Amniotic stem cell (primary cell): ENCODE results near the gene CDKN1A.
"Not testable (repeated sequence)": the region's sequence is repeated elsewhere in the genome, so short reads cannot be mapped to it uniquely, and the experiment has no call there.

Source experiments
- DNase-seq: peaks from one replicate; lab custom pipeline; 2025; lab: John Stamatoyannopoulos, UW

CDKN1A gene

DNA sequence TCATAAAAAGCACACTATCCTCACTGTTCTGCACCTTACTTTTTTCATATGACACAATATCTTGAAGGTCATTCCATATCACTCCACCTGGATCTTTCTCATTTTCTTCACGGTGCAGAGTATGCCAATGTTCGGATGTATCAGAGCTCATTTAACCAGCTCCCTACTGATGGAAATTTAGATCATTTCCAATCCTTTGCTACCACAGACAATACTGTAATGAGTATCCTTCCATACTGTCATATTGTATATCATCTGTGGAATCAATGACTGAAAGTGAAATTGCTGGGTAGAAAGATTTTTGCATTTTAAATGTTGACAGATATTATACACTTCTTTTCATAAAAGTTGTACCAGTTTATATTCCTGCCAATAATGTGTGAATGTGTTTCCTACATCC is 16.9 kb downstream of the CDKN1A start:
- no peak for DNase-seq

GRCh38 chr6:36697481-36697903 is 19.0 kb downstream of the CDKN1A start, which contains the start of gene RAB44:
TSS of gene RAB44 (plus strand) at chr6:36697826. CDS start at chr6:36704236, 6,410 bp downstream.
- DNase-seq = no peak

DNA sequence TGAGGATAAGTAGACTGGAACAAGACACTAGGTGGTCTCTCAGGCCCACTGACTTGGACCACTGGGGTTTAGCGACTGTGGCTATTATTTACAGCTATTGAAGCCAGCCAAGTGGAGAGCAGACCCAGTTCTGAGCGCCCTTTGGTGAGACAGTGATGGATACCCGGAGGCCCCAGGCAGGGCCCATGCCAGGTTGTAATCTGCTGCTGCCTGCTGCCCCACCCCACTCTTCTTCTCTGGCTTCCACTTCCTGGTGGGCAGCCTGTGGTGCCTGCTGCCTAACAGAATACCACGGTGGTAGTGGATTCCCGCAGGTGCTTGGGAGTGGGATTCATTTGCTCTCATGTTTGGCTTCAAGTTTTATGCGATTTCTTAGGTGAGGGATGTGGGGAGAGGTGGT is 19.7 kb downstream of the CDKN1A start:
- DNase-seq = no peak

- DNase-seq = no peak
Observed at GRCh38 chr6:36698871-36699271, 20.4 kb downstream of the CDKN1A start.

DNA sequence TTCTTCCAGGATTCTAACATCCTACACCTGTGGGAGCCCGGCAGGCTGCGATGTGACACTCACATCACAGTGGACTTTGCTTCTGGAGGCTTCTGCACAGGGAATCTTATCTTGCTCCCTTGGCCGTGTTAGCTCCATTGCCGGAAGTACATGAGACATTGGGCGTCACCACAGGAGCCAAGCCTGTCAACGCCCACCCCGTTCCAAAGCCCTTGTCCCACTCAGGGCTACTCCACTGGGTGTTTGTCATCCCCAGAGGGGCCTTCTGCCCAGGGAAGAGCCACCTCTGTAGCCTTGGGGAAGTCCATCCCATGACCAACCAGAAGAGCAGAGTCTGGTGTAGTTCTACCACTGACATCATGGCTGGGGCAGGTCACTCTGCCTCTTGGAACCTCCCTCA is 20.8 kb downstream of the CDKN1A start:
- DNase-seq = no peak

DNA sequence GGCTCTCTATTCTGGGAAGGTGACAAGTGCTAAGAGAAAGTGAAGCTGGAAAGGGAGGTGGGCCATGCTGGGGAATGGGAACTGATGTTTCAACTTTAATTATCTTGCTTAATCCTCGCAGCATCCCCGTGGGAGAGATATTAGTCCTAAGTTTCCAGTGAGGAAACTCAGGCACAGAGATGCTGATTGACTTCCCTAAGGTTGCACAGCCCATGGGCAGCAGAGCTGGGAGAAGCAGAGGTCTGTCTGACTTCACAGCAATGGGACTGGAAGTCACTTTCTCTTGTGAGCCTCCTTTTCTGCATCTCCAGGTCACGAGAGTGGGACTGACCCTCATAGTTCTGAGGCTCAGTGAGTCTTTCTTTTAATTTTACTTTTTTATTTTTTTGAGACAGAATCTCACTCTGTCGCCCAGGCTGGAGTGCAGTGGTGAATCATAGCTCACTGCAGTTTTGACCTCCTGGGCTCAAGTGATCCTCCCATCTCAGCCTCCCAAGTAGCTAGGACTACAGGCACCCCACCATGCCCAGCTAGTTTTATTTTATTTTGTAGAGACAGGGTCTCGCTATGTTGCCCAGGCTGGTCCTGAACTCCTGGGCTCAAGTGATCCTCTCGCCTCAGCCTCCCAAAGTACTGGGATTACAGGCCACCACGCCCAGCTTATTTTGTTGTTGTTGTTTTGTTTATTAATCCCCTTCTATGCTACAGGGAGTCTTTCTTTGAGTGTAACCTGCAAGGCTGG is 21.7 kb downstream of the CDKN1A start:
- DNase-seq = no peak

- no peak for DNase-seq
Observed at GRCh38 chr6:36700831-36701230, 22.3 kb downstream of the CDKN1A start.

- no peak for DNase-seq
Observed at GRCh38 chr6:36701401-36701991, 23.0 kb downstream of the CDKN1A start.

DNA sequence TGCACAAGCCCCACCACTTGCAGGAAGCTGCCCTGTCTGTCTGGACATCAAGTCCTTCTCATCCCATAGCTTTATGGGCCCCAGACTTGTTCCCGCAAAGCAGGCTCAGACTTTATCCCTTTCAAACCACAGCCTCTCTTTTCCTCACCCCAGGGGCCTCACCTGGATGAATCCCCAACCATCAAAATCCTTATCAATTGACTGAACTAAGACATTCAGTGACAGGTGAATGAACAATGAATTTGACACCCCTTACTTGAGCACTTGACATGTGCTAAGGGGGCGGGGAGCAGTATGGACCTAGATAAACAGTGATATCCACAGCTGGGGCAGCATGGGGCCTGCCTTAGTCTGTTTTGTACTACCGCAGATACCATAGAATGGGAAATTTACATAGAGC is 24.1 kb downstream of the CDKN1A start:
- no peak for DNase-seq

DNA sequence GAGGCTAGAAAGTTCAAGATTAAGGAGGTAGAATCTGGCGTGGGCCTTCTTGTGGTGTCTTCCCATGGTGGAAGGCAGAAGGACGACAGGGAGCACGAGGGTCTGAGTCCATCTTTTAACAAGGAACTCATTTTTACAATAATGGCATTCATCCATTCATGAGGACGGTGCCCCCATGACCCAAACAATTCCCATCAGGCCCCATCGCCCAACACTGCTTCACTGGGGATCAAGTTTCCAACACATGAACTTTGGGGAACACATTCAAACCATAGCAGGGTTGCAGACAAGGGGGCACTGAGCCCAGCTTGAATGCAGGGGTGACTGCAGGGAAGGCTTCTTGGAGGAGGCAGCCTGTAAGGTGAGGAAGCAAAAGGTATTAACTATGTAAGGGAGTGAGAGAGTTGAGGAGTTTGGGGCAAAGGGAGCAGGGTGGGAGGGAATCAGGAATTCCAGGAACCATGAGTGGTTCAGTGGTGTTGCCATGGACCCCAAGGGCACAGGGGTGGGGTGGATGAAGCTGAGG is 24.6 kb downstream of the CDKN1A start:
- DNase-seq = no peak

DNA sequence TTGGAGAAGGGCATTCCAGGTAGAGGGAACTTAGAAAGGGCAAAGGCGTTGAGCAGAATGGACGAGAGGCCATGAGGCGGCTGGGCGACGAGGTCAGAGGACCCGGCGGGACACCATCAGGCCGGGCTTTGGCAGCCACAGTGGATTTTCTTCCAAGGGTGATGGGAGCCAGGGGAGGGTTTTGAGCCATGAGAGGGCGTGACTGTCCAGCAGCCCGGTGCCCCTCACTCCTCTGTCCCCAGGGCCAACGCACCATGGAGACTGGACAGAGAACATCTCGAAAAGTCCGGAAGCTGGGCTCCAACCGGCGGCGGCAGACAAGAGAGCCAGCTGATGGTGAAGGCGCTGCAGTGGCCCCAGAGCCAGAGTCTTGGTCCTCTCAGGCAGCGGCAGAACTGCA is 25.5 kb downstream of the CDKN1A start:
- DNase-seq = no peak

- not testable (repeated sequence) for DNase-seq
Observed at GRCh38 chr6:36704961-36705577, 26.6 kb downstream of the CDKN1A start.

- DNase-seq = no peak
Observed at GRCh38 chr6:36706339-36706738, 27.8 kb downstream of the CDKN1A start.

DNA sequence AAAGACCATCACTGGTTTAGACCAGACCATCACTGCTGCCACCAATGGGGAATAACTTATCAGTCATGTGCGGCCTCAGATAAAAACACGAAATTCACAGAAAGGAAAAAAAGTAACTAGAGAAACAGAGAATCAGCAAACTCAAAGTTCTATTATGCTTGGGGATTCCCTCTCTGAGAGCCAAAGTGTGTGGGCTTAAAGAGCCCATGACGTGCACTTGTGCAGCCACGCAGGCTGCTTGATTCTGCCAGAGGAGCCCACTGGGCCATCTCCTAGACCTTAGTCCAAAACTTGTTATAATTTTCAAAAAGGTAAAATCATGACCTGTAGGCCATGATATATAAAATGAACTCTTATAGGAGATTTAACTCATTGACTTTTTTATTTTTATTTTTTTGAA is 34.3 kb downstream of the CDKN1A start:
- no peak for DNase-seq

- DNase-seq = no peak
Observed at GRCh38 chr6:36713846-36714245, 35.3 kb downstream of the CDKN1A start.

- DNase-seq = no peak
Observed at GRCh38 chr6:36714511-36714910, 36.0 kb downstream of the CDKN1A start.

DNA sequence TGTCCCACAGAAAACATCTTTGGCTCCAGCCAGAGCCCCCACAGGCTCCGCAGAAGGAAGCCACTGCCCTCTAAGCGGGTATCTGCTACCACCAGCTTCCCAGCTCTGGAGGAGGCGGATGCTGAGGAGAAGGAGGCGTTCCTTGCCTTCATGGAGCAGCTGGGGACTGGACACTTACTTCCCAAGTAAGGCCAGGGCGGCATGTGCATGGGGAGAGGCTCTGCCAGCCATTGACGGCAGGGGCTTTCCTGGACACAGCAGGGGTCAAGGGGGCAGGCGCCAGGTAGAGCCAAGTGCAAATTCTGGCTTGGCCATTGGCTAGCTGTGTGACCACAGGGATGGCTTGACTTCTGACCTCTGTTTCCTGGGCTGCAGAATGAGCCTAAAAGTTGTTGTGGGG is 37.0 kb downstream of the CDKN1A start:
- DNase-seq = no peak

DNA sequence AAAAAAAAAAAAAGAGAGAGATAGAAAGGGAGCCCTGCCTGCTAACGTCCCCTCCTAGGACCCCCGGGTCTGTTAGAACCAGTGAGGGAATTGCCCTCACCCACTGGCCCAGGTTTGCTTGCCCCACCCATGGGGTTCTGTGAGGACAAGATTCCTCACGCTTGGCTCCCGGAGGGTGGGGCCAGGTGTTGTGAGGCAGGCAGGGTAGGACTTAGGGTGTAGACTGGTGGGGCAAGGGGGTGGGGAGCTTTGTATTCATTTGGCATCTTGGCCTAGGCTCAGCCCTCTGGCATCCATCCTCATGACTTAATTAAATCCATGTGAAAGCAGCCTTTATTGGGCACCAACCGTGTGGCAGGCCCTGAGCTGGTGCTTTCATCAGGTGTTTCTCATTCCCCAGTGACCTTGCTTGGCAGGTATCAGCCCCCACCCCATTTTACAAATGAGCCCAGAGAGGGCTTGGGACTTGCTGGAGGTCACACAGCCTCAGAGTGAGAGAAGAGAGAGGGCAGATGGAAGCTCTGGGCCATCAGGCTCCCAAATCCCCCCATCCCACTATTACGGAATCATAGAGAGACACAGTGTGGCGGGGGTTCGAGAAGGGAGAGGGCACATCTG is 38.1 kb downstream of the CDKN1A start:
- no peak for DNase-seq

DNA sequence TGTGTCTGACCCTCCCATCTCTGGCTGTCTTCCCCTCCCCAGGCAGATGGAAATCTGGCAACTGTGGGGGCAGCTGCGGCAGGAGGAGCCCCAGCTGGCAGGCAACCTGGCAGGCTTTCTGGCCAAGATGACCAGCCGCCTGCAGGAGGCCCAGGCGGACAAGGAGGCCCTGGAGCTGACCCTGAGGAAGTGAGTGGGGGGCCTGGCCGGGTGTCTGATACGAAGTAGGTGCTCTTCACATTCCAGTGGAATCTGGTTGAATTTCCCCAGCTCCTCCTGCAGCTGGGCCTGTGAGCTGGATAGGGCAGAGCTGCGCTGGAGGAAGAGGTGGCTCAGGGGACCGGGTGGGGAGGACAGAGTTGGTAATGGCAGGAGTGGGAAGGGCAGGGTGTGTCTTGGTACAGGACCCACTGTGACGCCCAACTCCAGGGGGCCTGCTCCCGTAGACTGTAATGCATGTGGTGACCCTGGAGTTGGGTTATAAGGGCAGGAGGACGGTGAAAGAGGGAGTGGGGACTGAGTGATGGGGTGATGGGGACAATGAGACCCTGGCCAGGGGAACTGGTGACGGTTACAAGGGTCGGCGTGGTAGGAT is 38.8 kb downstream of the CDKN1A start:
- no peak for DNase-seq

DNA sequence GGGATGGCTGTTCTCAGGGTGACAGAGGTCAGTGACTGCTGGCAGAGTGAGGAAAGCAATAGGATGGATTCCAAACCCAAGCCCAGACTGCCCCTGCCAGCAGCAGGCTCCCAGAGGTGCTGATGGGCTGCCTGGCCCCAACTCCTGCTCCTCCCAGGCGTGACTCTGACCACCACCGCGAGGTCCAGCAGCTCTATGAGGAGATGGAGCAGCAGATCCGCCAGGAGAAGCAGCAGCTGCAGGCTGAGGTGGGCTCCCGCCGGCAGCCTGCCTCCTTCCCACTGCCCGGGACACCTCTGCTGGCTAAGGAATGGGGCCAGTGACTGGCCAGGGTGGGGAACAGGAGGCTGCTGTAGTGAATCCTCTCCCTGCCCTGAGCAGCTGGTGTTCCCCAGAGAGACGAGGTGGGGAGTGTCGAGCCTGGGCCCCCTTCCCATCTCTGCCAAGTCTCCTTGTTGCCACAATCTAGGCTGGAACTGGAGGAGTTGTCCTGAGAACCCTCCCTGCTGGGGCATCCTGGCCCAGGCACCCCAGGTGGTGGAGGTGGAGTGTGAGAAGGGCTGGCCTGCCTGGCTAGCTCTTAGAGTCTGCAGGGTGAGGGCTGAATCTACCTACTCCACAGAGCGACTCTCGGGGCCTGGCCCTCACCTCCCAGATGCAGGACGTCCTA is 39.5 kb downstream of the CDKN1A start:
- DNase-seq = no peak

DNA sequence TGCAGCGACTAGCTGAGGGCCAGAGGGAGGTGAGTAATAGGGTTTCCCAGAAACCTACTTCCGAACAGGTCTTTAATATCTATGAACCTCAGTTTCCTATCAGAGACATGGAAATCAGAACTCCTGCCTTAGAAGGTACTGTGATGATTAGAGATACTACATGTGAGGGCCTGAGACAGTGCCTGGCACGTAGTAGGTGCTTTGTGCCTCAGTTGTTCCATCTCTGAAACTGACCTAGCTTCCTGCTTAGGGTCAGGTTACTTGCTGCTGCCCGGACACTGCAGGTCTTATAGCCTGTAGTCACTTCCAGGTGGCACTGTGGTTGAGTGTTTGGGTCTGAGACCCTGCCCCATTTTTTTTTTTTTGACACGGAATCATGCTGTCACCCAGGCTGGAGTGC is 40.0 kb downstream of the CDKN1A start:
- DNase-seq = no peak

DNA sequence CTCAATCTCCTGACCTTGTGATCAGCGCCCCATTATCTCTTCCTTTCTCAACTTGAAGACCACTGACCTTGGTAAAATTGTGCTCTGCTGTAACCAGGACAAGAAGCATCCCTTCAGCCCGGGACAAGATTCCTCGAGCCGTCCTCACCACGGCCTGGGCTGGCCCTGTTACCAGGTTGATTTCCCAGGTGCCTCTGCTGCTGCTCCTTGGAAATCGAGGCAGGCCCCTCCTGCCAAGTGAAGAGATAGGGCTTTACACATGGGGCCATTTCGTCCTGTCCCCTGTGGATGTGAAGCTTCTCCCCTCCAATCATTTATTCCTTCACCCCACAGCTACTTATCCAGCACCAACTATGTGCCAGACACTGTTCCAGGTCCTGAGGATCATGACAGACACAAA is 40.6 kb downstream of the CDKN1A start:
- no peak for DNase-seq
